Activated CD4-positive, alpha-beta memory T cell treated with anti-CD3 and anti-CD28 coated beads for 36 hours (primary cell): ENCODE data around the gene LSM8. TPM values are rescaled to one million over a fixed set of nuclear protein-coding genes. Genes with fewer than 3 reads are reported as not detected.
"Not testable (repeated sequence)": the region's sequence is repeated elsewhere in the genome, so short reads cannot be mapped to it uniquely, and the experiment has no call there.

Source experiments
- CTCF ChIA-PET: fragments of 350-600 bp; sonication (Branson Sonifier 250); formaldehyde crosslinking; loops from one replicate; lab custom pipeline; 2021; ENCODE audit warnings: antibody characterized with exemption, inconsistent platforms; lab: Charles Lee
- POLR2A ChIA-PET: fragments of 350-600 bp; sonication (Branson Sonifier 250); formaldehyde crosslinking; loops from one replicate; lab custom pipeline; 2021; ENCODE audit warnings: antibody characterized with exemption; lab: Charles Lee
- DNase-seq: peaks from one replicate; pipeline ENCODE4 v3.0.0-alpha.2; 2020
- H3K27ac Mint-ChIP-seq: one replicate; pipeline ENCODE4 v1.8.0; 2021; ENCODE audit warnings: mixed read lengths
- H3K27me3 Mint-ChIP-seq: one replicate; pipeline ENCODE4 v1.8.0; 2021; ENCODE audit warnings: mixed read lengths
- H3K36me3 Mint-ChIP-seq: one replicate; pipeline ENCODE4 v1.8.0; 2021; ENCODE audit warnings: mixed read lengths
- H3K4me1 Mint-ChIP-seq: one replicate; pipeline ENCODE4 v1.8.0; 2021; ENCODE audit warnings: low read depth, mixed read lengths
- H3K4me3 Mint-ChIP-seq: one replicate; pipeline ENCODE4 v1.8.0; 2021; ENCODE audit warnings: mild to moderate bottlenecking, mixed read lengths
- H3K9me3 Mint-ChIP-seq: one replicate; pipeline ENCODE4 v1.8.0; 2021; ENCODE audit warnings: mixed read lengths
- intact Hi-C: fragments of 100-400 bp; cut with micrococcal nuclease; formaldehyde crosslinking; loops from one replicate; pipeline ENCODE4 v1.15.1; 2023
- total RNA-seq, 2 experiments: library from RNA; stranded (reverse); gene quantifications; one replicate each; pipeline ENCODE4 v1.2.3, GENCODE V29; 2021

LSM8 gene
- total RNA-seq, result 10 to 100 TPM; 39.1 TPM

DNA sequence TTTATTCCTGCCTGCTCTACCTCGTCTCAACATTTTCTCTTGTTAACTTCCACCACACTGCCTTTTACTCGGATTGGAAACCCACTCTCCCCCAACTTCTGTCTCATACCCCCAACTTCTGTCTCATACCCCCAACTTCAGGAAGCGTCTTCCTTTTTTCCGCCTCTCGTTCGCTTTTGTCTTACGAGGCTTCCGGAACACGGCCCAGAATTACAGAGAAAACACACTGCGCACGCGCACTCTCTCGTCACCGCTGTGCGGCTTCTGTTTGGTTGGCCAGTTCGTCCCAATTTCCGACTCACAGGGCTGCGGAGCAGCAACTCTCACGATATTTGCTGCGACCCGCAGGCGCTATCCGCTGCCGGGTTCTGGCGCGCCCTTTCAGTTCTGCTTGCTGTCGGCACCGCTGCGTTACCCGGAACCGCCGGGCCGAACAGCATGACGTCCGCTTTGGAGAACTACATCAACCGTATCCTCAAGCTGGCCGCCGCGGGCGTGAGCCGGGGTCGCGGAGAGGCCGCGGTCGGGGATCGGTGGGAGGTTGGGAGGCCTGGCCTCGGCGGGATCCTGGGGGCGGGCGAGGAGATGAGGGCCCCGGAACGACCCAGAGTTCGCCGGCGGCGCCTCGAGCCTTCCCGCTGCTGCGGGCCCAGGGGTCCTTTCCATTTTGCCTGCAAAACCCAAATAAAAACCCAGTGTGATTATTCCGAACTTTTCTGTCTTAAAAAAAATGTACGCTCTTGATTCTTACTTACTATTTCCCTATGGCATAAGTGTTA, at the start of gene LSM8:
Gene LSM8 (plus strand): TSS at position 379 of the 779 bp plus-strand sequence. CDS start 60 bp downstream, at position 439.
- ChIA-PET POLR2A (no interaction called here), CTCF (no interaction called here)
- H3K4me1 Mint-ChIP-seq, result peaks cover 36% of the 10 kb centered on the region
- no peaks in the 10 kb centered on the region for H3K9me3 Mint-ChIP-seq
- peak within 1 kb of the TSS; percentile 99 for H3K27ac Mint-ChIP-seq
- intact Hi-C loops, result loop anchor here (1.0 to 10.0 kb wide), 3 partner anchors 12 to 1319 kb away; partner anchors contain the start of genes CAPZA2 and ST7
- peak; percentile 98 for DNase-seq
- H3K27me3 Mint-ChIP-seq, result peaks cover 2% of the 10 kb centered on the region
- H3K36me3 Mint-ChIP-seq, result peaks cover 24% of the 10 kb centered on the region
- peak within 1 kb of the TSS; percentile 98 for H3K4me3 Mint-ChIP-seq

DNA sequence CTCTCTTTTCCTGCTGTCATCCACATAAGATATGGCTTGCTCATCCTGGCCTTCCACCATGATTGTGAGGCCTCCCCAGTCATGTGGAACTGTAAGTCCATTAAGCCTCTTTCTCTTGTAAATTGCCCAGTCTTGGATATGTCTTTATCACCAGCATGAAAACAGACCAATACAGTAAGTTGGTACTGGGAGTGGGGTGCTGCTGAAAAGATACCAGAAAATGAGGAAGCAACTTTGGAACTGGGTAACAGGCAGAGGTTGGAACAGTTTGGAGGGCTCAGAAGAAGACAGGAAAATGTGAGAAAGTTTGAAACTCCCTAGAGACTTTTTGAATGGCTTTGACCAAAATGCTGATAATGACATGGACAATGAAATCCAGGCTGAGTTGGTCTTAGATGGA, 49.5 kb upstream of the LSM8 start:
- CTCF ChIA-PET, H3K36me3 Mint-ChIP-seq, DNase-seq, H3K27ac Mint-ChIP-seq, H3K9me3 Mint-ChIP-seq, H3K4me3 Mint-ChIP-seq, intact Hi-C loops, H3K4me1 Mint-ChIP-seq, POLR2A ChIA-PET: not testable (repeated sequence)
- H3K27me3 Mint-ChIP-seq, result peaks cover 14% of the 10 kb centered on the region

DNA sequence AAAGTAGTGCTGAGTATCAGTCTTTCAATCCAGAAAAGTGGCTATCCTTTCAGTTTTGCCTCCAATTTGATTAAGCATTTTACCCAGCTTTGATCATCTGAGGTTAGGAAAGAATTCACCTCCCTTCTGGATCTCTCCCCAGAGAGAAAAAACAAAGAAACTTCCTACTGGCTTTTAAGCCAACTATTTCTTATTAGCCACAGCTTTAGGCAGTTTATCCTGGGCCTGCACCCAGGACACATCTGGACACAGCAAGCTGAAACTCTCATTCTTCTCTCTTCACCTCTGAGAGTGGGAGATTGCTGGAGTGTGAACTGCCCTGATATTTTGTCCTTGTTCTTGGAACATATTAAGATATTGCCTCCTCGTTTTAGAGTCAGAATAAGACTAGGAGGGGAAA, 43.5 kb upstream of the LSM8 start:
- ChIA-PET POLR2A (no interaction called here), CTCF (no interaction called here)
- H3K27ac Mint-ChIP-seq, result no peak overlapping the region
- no peaks in the 10 kb centered on the region for H3K9me3 Mint-ChIP-seq
- intact Hi-C loops, result no loop called here
- H3K4me1 Mint-ChIP-seq, result no peaks in the 10 kb centered on the region
- no peak for DNase-seq
- H3K27me3 Mint-ChIP-seq, result peaks cover 12% of the 10 kb centered on the region
- no peaks in the 10 kb centered on the region for H3K36me3 Mint-ChIP-seq
- no peak overlapping the region for H3K4me3 Mint-ChIP-seq

DNA sequence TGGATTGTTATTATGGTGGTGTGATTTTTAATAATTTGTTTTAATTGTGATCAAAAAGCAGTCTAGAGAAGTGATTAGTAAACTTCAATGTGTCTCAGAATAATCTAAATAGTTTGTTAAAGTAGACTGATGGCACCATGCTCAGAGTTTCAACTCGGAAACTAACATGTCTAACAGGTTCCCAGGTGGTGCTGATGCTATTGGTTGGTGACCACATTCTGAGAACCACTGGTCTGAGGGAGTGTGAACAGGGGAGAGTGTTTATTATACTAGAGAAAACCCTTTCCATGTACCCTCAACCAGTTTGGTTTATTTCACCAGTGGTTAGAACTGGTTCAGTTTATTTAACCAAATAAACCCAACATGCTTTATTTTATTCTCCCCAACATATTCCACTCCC, 42.0 kb upstream of the LSM8 start:
- Mint-ChIP-seq H3K27me3 (peaks cover 12% of the 10 kb centered on the region), H3K9me3 (no peaks in the 10 kb centered on the region), H3K4me3 (no peak overlapping the region), H3K4me1 (no peaks in the 10 kb centered on the region), H3K36me3 (no peaks in the 10 kb centered on the region), H3K27ac (no peak overlapping the region)
- POLR2A ChIA-PET, result no interaction called here
- DNase-seq, result no peak
- CTCF ChIA-PET, result no interaction called here
- intact Hi-C loops, result no loop called here

DNA sequence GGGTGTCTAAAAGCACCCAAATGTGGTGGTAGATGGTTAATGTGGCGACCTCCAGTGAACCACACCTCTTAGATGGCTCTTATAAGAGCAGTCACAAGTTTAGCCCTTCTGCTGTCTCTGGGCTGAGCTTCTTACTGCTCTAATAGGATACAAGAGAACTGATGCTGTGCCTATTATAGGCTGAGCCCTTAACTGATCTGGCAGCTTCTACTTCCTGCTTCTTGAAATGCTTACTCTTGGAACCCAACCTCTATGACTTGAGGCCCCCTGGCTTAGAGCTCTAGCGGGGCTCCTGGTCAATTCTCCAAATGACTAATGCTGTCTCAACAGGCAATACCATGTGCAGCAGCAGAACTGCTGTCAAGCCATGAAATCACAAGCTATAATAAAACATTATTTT, 35.0 kb upstream of the LSM8 start:
- Mint-ChIP-seq H3K36me3 (no peaks in the 10 kb centered on the region), H3K4me1 (no peaks in the 10 kb centered on the region), H3K27me3 (peaks cover 6% of the 10 kb centered on the region), H3K4me3 (no peak overlapping the region), H3K9me3 (no peaks in the 10 kb centered on the region), H3K27ac (no peak overlapping the region)
- ChIA-PET CTCF (interaction anchor here (1.6 kb wide), 2 partner anchors 11 to 12 kb away, joined by 4 to 5 read pairs; no protein-coding TSS in a partner anchor), POLR2A (no interaction called here)
- DNase-seq, result no peak
- intact Hi-C loops, result no loop called here

DNA sequence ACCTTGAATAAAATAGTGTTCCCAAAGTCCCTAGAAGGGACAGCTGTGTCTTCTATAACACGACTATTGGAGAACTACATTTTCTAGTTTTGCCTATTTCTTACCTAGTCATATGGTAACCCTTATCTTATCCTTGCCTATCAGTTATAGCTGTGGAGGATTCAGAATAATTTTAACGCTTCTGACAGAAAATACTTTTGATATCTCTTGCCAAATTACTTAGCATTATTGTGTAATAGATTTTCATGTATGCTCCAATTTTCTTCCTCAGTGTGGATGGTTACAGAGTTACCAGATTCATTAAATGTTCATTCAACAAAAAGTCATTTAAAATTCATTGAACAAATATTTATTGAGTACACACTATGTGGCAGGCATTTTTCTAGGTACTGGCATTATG, 34.6 kb upstream of the LSM8 start:
- Mint-ChIP-seq H3K4me1 (no peaks in the 10 kb centered on the region), H3K36me3 (no peaks in the 10 kb centered on the region), H3K9me3 (no peaks in the 10 kb centered on the region), H3K4me3 (no peak overlapping the region), H3K27me3 (peaks cover 6% of the 10 kb centered on the region), H3K27ac (no peak overlapping the region)
- intact Hi-C loops, result no loop called here
- POLR2A ChIA-PET, result no interaction called here
- CTCF ChIA-PET, result interaction anchor here (1.6 kb wide), 2 partner anchors 10 to 11 kb away, joined by 4 to 5 read pairs; no protein-coding TSS in a partner anchor
- DNase-seq, result no peak

DNA sequence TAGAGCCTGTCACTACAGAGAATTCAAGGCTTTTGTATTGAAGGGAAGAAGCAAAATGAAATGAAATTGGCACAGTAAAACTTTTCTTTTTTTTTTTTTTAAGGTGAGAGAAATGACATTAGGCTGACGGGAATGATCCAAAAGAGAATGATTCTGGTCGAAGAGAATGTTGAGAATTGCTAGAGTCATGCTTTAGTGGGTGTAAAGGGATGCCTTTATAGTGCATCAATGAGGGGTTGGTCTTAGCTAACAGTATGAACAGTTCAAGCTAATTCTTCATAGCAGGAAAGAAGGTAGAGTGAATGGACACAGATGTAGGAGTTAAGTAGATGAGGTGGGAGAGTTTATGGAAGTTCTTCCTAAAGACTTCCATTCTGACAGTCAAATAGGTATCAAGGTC, 32.3 kb upstream of the LSM8 start:
- no peak overlapping the region for H3K4me3 Mint-ChIP-seq
- intact Hi-C loops, result loop anchor here (2.0 to 5.0 kb wide), 3 partner anchors 693 to 939 kb away; no protein-coding TSS in a partner anchor
- no peak for DNase-seq
- POLR2A ChIA-PET, result no interaction called here
- peaks cover 16% of the 10 kb centered on the region for H3K27me3 Mint-ChIP-seq
- H3K4me1 Mint-ChIP-seq, result no peaks in the 10 kb centered on the region
- no peaks in the 10 kb centered on the region for H3K9me3 Mint-ChIP-seq
- H3K36me3 Mint-ChIP-seq, result no peaks in the 10 kb centered on the region
- CTCF ChIA-PET, result interaction anchor here (1.1 to 1.6 kb wide), 2 partner anchors 15 to 60 kb away, joined by 3 to 6 read pairs; no protein-coding TSS in a partner anchor
- no peak overlapping the region for H3K27ac Mint-ChIP-seq

DNA sequence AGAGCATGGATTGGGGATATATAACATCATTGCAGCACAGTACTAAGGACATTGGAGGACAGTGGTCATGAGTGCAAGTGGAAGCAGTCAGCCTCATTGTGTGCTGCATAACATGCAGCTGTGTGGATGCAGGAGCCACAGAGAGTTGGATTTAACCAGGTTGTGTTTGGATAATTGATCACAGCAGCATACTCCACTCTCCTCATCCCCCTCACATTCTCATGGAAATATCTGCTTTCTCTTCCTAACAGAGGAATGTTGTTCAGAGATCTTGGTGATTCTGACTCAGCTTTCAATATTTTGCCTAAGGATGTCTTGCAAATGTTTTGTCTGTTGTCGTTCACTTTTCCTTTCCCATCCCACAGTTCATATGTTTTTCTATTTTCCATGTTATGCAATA, 31.8 kb upstream of the LSM8 start:
- ChIA-PET POLR2A (no interaction called here), CTCF (interaction anchor here (1.1 to 1.6 kb wide), 2 partner anchors 14 to 59 kb away, joined by 3 to 6 read pairs; no protein-coding TSS in a partner anchor)
- no peaks in the 10 kb centered on the region for H3K9me3 Mint-ChIP-seq
- no peak for DNase-seq
- intact Hi-C loops, result loop anchor here (2.0 to 5.0 kb wide), 3 partner anchors 693 to 940 kb away; no protein-coding TSS in a partner anchor
- no peaks in the 10 kb centered on the region for H3K36me3 Mint-ChIP-seq
- H3K4me3 Mint-ChIP-seq, result no peak overlapping the region
- H3K27me3 Mint-ChIP-seq, result peaks cover 18% of the 10 kb centered on the region
- no peak overlapping the region for H3K27ac Mint-ChIP-seq
- no peaks in the 10 kb centered on the region for H3K4me1 Mint-ChIP-seq

DNA sequence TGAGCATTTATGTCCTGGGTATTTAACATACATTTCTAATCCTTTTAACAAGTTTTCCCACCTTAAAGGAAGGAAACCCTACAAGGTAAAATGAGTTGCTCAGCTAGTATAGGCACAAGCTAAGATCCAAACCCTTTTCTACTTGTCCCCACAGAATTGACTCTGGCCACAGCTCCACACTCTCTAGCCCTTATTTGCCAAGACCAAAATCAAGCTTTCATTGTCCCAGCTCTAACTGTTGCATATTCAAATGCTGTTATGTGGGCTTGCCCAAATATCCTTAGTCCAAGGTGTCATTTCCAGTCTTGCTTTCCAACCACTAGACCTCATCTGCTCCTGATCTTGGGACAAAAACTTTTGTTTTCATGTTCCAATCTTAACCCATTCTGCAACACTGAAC, 31.3 kb upstream of the LSM8 start:
- POLR2A ChIA-PET, result no interaction called here
- Mint-ChIP-seq H3K4me1 (no peaks in the 10 kb centered on the region), H3K9me3 (no peaks in the 10 kb centered on the region), H3K36me3 (no peaks in the 10 kb centered on the region), H3K27ac (no peak overlapping the region), H3K4me3 (no peak overlapping the region), H3K27me3 (peaks cover 18% of the 10 kb centered on the region)
- intact Hi-C loops, result loop anchor here (1.0 to 5.0 kb wide), 4 partner anchors 402 to 940 kb away; no protein-coding TSS in a partner anchor
- no peak for DNase-seq
- CTCF ChIA-PET, result interaction anchor here (1.1 to 1.6 kb wide), 2 partner anchors 14 to 59 kb away, joined by 3 to 6 read pairs; no protein-coding TSS in a partner anchor

DNA sequence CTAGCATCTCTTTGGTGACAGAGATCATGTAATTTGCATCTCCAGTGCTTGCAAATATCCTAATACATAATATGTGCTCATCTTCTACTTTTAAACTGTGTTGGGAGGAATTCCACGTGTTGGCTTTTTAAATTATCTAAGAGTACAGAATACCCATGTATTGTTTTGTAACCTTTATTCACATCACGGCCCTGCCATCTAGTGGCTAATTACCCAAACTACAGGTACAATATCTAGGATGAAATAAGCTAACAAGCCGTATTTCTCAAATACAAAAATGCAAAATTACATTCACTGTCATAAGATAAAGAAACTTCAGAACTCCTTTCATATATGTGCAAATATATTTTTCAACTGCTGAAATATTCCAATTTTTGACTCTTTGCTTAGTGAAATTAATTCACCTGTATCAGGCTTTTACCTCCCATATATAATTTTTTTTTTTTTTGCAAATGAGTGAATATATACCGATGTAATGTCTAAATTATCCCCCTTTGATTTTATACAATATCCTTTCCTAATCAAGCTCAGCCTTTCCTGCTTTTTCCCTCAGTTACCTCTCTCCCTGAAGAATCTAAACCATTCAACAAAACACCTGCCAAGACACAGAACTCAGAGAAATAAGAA, 30.3 kb upstream of the LSM8 start:
- H3K27ac Mint-ChIP-seq, result no peak overlapping the region
- CTCF ChIA-PET, result interaction anchor here (0.6 to 1.4 kb wide), 17 partner anchors 8 to 1921 kb away, joined by 3 to 5 read pairs (median 3); no protein-coding TSS in a partner anchor
- H3K4me1 Mint-ChIP-seq, result no peaks in the 10 kb centered on the region
- peaks cover 18% of the 10 kb centered on the region for H3K27me3 Mint-ChIP-seq
- no peak for DNase-seq
- no peak overlapping the region for H3K4me3 Mint-ChIP-seq
- peaks cover 4% of the 10 kb centered on the region for H3K9me3 Mint-ChIP-seq
- peaks cover 3% of the 10 kb centered on the region for H3K36me3 Mint-ChIP-seq
- intact Hi-C loops, result loop anchor here (1.0 to 5.0 kb wide), 4 partner anchors 403 to 941 kb away; no protein-coding TSS in a partner anchor
- POLR2A ChIA-PET, result no interaction called here

DNA sequence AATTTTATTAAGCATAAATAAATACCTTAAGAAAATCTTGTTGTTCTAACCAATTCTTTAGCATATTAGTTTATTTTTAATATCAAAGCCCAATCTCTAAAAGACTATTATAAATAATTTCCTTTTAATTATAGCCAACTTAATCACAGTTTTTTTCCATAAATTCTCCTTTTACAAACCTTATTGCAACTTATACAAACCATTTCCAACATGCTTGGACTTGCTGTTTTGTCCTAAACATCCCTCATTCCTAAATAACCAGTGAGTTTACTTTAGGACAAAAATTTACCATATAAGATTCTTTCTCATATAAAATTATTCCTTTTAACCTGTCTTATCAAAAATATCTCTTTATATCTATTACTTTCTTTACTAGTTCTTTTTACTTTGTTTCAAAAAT, 25.2 kb upstream of the LSM8 start:
- peaks cover 17% of the 10 kb centered on the region for H3K27me3 Mint-ChIP-seq
- no peak overlapping the region for H3K27ac Mint-ChIP-seq
- POLR2A ChIA-PET, result no interaction called here
- peaks cover 3% of the 10 kb centered on the region for H3K36me3 Mint-ChIP-seq
- H3K4me3 Mint-ChIP-seq, result no peak overlapping the region
- no peaks in the 10 kb centered on the region for H3K4me1 Mint-ChIP-seq
- H3K9me3 Mint-ChIP-seq, result peaks cover 4% of the 10 kb centered on the region
- intact Hi-C loops, result no loop called here
- CTCF ChIA-PET, result interaction anchor here (0.5 to 1.4 kb wide), 2 partner anchors 10 to 422 kb away, joined by 4 read pairs; no protein-coding TSS in a partner anchor
- DNase-seq, result no peak

DNA sequence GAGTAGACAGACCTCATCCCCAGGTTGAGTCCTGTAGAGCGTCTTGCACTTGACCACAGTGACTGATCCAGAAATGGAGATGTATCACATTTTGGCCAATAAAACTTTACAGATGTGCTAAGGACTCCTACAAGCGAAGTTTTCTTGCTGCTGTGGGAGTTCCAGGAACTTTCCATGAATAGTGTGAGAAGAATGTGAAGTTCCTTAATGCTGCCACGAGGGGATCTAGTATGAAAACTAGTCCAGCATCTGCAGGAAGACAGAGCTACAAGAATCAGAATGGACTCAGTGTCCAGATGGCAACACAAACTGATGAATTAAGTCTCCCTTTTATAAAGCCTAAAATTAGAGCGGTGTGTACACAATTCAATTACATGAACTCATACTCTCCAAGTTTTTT, 14.8 kb upstream of the LSM8 start:
- H3K27me3 Mint-ChIP-seq, result peaks cover 32% of the 10 kb centered on the region
- no peak overlapping the region for H3K27ac Mint-ChIP-seq
- no peaks in the 10 kb centered on the region for H3K36me3 Mint-ChIP-seq
- no peaks in the 10 kb centered on the region for H3K9me3 Mint-ChIP-seq
- intact Hi-C loops, result no loop called here
- H3K4me3 Mint-ChIP-seq, result no peak overlapping the region
- H3K4me1 Mint-ChIP-seq, result no peaks in the 10 kb centered on the region
- POLR2A ChIA-PET, result no interaction called here
- no peak for DNase-seq
- CTCF ChIA-PET, result no interaction called here
